Measurements from ENCODE around the gene PARP14. TPM values are rescaled to one million over a fixed set of nuclear protein-coding genes. Genes with fewer than 3 reads are reported as not detected.
"Not testable (repeated sequence)": the region's sequence is repeated elsewhere in the genome, so short reads cannot be mapped to it uniquely, and the experiment has no call there.

The PARP14 gene
- total RNA-seq, 2 donors from 2014 or later: 41.4 to 47.6 TPM

DNA sequence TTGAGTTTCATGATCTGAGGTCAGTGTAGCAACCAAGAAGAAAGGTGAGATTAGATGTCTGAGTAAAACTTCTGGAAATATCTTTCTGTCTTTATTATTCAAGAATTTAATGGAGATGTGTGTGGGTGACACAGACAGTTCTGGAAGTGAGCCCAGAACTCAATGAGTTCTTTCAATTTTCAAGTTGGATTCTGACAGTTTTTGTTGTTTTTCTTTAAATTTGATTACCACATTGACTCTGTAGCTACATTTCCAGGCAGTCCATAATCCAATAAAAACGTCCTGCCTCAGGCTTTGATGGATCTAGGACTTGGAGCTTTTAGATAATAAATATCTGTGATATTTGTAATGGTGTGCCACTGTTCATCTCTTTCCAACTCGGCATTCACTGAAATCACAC lies 3.9 kb upstream of the PARP14 start:
- intact Hi-C loops (cut with DNase I): loop anchor here in 1 of 2 donors (5.0 kb wide), 1 partner anchor 114 kb away; the partner anchor contains the start of genes DTX3L and PARP9
- DNase-seq (ENCODE audit: low spot score): no peak

DNA sequence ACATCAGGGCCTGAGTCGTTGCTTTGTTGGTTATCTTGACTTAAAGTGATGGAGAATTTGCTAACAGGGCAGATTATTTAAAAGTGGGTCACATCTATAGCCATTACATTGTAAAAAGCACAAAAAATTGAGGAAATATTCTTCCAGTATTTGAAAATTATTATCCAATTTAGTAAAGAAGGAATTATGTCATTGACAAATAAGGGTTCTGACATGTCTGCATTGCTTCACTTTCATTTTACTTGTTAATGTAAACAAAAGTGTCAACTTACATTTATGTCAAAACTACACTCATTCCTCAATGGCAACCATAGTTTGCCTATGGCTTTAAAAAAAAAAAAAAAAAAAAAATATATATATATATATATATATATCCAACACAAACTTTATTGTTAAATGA lies 3.4 kb upstream of the PARP14 start:
- DNase-seq (ENCODE audit: low spot score): no peak
- intact Hi-C loops (cut with DNase I): loop anchor here in 1 of 2 donors (5.0 kb wide), 1 partner anchor 115 kb away; the partner anchor contains the start of genes DTX3L and PARP9

GRCh38 chr3:122678506-122678905 lies 2.1 kb upstream of the PARP14 start:
- no peak for DNase-seq (ENCODE audit: low spot score)
- intact Hi-C loops (cut with DNase I): loop anchor here in 1 of 2 donors (5.0 kb wide), 1 partner anchor 116 kb away; the partner anchor contains the start of genes DTX3L and PARP9

- intact Hi-C loops (cut with DNase I): loop anchor here in 1 of 2 donors (5.0 kb wide), 1 partner anchor 117 kb away; the partner anchor contains the start of genes DTX3L and PARP9
- peak; percentile 91 for DNase-seq (ENCODE audit: low spot score)
Observed at GRCh38 chr3:122679085-122679881, 1.4 kb upstream of the PARP14 start.

DNA sequence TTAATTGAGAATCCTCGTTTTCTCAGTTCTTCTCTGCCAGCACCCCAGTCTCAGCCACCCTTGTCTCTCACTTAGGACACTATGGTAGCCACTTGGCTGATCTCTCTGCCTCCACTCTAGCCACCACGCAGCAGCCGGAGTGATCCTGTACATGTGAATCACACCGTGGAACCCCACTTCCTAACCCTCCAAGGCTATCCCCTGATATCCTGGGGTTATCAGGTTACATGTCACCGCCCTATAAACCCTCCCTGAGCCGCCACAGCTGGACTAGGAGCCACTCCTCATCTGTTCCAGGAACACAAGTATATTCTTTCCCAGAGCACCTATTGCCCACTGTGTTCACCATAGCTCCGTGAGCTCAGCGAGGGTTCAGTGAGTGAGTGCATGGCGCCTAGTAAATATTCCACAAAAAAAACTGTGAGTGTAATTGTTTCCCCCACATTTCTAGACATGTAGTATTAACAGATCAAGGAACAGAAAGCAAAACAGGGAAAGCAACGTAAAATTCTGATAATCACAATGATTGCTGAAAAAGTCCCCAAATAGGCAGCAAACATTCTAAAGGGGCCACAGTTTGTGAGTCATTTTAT lies 661 bp upstream of the PARP14 start:
- intact Hi-C loops (cut with DNase I): loop anchor here (5.0 to 10.0 kb wide), 2 partner anchors 118 to 285 kb away; partner anchors contain the start of genes DTX3L (in 2 of the 2) and PARP9 (in 2 of the 2)
- DNase-seq (ENCODE audit: low spot score): no peak

- DNase-seq (ENCODE audit: low spot score): no peak
- intact Hi-C loops (cut with DNase I): loop anchor here (5.0 to 10.0 kb wide), 2 partner anchors 119 to 287 kb away; partner anchors contain the start of genes DTX3L (in 1 of the 2) and PARP9 (in 1 of the 2)
Observed at GRCh38 chr3:122681284-122681973, 790 bp downstream of the PARP14 start.

GRCh38 chr3:122681974-122682409 lies 1.4 kb downstream of the PARP14 start:
- no peak for DNase-seq (ENCODE audit: low spot score)
- intact Hi-C loops (cut with DNase I): loop anchor here (5.0 to 10.0 kb wide), 2 partner anchors 120 to 287 kb away; partner anchors contain the start of genes DTX3L (in 1 of the 2) and PARP9 (in 1 of the 2)

GRCh38 chr3:122682778-122683411 lies 2.3 kb downstream of the PARP14 start:
- not testable (repeated sequence) for DNase-seq (ENCODE audit: low spot score)
- intact Hi-C loops (cut with DNase I): loop anchor here (5.0 to 10.0 kb wide), 2 partner anchors 121 to 288 kb away; partner anchors contain the start of genes DTX3L (in 1 of the 2) and PARP9 (in 1 of the 2)

DNA sequence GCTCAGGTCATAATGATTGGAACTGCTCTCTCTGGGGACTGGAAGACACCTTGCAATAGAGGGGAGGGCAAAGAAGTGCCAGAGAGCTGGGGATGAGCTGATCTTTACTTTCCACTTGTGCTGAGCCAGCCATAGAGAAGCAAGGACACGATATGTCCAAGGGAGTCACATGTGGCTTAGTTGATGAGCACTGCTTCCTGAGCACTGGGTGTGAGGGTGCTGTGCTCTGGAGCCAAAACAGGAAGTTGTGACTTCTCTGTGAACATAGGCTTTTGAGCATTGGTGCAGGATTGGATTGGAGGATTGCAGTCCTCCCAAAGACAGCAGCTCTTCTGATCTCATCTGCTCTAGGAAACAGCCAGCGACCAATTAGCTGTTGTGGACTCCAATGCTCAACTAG lies 6.7 kb downstream of the PARP14 start:
- no peak for DNase-seq (ENCODE audit: low spot score)
- intact Hi-C loops (cut with DNase I): loop anchor here in 1 of 2 donors (10.0 kb wide), 1 partner anchor 292 kb away; no protein-coding TSS in a partner anchor

DNA sequence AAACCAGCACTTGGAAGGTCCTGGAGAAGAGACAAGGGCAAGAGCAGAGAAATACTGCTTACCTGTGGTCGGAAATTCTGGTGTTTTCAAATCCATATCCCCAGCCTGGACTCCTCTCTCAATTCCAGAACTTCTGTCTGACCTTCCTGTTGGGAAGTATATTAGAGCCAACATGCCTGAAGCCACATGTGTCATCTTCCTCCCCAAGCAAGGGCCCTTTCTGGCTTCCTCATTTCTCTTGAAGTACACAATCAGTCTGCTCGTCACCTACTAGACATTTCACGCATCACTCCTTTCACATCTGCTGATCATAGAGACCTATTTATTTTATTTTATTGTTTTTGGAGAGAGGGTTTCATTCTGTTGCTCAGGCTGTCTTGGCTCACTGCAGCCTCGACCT lies 8.4 kb downstream of the PARP14 start:
- intact Hi-C loops (cut with DNase I): loop anchor here in 1 of 2 donors (10.0 kb wide), 1 partner anchor 294 kb away; no protein-coding TSS in a partner anchor
- DNase-seq (ENCODE audit: low spot score): no peak

DNA sequence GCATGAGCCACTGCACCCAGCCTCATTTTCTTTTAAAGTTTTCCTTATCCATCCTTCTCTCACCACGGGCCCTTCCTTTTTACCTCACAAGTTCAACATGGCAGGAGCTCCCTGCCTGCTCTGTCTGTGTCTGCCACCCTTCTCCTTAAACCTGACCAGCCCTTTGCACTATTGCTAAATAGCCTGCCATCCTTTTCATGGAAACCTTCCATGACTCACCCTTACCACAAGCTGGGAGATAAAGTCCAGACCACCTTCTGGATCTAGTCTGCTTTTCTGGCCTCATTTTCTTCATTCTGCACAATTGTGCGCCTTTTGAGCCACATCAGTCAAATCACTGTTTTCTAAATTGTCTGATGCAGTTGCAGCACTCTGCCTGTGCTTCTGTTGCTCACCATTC lies 8.9 kb downstream of the PARP14 start:
- DNase-seq (ENCODE audit: low spot score): no peak
- intact Hi-C loops (cut with DNase I): loop anchor here in 1 of 2 donors (10.0 kb wide), 1 partner anchor 295 kb away; no protein-coding TSS in a partner anchor

GRCh38 chr3:122690096-122690495 lies 9.5 kb downstream of the PARP14 start:
- intact Hi-C loops (cut with DNase I): no loop called here
- no peak for DNase-seq (ENCODE audit: low spot score)

DNA sequence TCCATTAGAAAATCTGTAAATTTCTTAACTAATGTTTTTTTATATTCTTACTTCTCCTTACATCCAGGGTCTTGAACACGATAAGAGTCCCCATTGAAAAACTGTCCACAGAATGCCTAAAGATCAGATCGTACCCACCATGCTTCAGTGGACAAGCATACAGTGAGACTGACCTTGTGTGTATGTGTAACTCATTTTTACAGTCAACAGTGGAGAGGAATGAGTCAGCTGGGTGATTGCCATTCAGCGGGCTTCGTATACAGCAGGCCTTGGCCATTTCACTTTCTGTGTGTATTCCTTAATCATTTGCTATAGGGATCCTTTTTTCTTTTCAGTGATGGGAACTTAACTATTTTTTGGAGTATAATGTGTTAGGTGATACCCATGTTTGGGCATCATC lies 10.6 kb downstream of the PARP14 start:
- DNase-seq (ENCODE audit: low spot score): no peak

GRCh38 chr3:122692674-122693073 lies 12.0 kb downstream of the PARP14 start:
- intact Hi-C loops (cut with DNase I): no loop called here
- no peak for DNase-seq (ENCODE audit: low spot score)

More for the DNA sequence above, 10.6 kb downstream of the PARP14 start:
- intact Hi-C loops (cut with DNase I): no loop called here

DNA sequence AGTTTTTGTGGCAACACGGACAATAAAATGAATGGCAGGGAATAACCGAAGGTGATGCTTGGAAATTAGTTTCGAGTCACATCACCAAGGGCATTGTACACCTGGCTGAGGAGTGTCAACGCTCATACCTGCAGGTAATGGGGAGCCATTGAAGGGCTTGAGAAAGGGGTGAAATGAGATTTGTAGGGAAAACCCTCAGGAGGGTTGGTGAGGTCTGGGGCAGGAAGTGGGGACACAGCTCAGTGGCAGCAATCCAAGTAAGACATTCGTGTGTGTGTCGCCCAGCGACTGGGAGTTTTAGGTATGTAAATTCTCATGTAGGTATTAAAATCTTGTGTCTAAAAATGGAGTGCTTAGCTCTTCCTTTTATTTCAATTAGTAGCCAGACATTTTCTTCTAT lies 14.3 kb downstream of the PARP14 start:
- no peak for DNase-seq (ENCODE audit: low spot score)
- intact Hi-C loops (cut with DNase I): no loop called here

DNA sequence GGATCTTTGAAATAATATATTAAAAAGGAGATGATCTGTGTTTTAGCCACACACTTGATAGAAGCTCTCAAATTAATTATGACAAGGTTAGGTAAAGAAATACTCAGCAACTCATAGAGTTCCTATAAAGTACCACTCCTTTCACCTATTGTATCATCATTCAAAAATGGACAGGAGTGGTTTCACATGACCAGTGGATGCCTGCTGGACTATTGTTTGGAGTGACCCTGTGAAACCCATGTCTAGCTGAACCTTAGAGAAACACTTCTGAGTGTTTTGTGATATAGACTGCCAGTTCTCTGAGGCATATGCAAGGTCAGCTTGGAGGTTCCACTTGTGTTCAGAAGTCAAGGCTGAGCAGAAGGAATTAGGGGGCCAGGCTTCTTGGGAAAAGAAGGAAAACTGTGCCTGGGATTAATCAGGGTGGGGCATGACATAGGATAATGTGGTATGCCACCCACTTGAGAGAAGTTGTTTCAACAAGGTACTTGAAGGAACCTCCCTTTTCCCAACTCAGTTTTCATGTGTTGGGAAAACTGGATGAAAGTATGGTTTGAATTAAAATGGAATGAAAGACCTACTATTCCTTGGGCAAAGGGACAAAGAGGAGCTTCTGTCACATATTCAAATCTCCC lies 15.4 kb downstream of the PARP14 start:
- no peak for DNase-seq (ENCODE audit: low spot score)
- intact Hi-C loops (cut with DNase I): no loop called here

- intact Hi-C loops (cut with DNase I): no loop called here
- no peak for DNase-seq (ENCODE audit: low spot score)
Observed at GRCh38 chr3:122697952-122698620, 17.4 kb downstream of the PARP14 start.

DNA sequence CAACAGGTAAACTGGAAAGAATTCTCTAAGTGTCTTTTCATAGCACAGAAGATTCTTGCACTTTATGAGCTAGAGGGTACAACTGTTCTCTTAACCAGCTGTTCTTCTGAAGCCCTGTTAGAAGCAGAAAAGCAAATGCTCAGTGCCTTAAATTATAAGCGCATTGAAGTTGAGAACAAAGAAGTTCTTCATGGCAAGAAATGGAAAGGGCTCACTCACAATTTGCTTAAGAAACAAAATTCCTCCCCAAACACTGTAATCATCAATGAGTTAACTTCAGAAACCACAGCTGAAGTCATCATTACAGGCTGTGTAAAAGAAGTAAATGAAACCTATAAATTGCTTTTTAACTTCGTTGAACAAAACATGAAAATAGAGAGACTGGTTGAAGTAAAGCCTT lies 19.6 kb downstream of the PARP14 start:
- no peak for DNase-seq (ENCODE audit: low spot score)

More for the DNA sequence above, 19.6 kb downstream of the PARP14 start:
- intact Hi-C loops (cut with DNase I): no loop called here
